HG03575 (cell line): Measurements from ENCODE around the gene CD27.
"Not testable (repeated sequence)": the region's sequence is repeated elsewhere in the genome, so short reads cannot be mapped to it uniquely, and the experiment has no call there.

ENCODE experiments used
- ATAC-seq: cut with Tn5 transposase; IDR thresholded peaks from one replicate; pipeline ENCODE4 v1.9.1; 2021; ENCODE audit not compliant: unreplicated experiment, insufficient number of reproducible peaks, low FRiP score; ENCODE audit errors: extremely low read depth

The CD27 gene

DNA sequence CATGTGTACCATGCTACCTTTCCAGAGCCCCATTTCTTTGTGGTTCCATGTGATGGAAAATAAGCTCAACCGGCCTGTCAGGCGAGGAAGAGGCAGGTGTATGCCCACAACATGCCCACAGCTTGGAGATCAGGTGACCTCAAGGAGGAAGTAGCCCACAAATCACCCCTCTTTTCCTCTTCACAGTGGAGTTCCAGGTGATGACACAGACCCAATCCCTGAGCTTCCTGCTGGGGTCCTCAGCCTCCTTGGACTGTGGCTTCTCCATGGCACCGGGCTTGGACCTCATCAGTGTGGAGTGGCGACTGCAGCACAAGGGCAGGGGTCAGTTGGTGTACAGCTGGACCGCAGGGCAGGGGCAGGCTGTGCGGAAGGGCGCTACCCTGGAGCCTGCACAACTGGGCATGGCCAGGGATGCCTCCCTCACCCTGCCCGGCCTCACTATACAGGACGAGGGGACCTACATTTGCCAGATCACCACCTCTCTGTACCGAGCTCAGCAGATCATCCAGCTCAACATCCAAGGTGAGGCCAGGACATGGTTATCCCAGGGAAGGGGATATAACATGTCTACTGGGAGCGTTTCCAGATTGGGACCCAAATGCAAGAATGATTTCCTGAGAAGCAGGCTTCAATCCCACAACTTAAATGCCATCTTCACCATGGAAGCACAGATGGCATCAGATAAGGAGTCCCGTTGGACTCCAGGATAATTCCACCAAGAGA, 12.6 kb downstream of the CD27 start:
- ATAC-seq: no peak

DNA sequence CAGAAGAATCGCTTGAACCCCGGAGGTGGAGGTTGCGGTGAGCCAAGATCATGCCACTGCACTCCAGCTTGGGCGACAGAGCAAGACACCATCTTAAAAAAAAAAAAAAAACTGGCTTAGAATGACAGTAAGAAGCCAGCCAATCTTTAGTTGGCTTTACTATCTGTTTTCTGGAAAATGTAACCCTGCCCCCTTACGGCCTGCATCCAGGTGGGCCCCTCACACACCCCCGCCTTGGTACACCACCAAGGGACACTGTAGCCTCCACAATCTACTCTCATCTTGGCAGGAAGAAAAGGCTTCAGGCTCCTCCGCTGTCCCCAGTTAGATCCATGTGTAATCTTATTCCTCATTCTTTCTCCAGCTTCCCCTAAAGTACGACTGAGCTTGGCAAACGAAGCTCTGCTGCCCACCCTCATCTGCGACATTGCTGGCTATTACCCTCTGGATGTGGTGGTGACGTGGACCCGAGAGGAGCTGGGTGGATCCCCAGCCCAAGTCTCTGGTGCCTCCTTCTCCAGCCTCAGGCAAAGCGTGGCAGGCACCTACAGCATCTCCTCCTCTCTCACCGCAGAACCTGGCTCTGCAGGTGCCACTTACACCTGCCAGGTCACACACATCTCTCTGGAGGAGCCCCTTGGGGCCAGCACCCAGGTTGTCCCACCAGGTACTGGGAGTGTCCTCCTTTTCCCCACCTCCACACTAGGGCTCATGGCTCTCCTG, 13.7 kb downstream of the CD27 start:
- no peak for ATAC-seq

DNA sequence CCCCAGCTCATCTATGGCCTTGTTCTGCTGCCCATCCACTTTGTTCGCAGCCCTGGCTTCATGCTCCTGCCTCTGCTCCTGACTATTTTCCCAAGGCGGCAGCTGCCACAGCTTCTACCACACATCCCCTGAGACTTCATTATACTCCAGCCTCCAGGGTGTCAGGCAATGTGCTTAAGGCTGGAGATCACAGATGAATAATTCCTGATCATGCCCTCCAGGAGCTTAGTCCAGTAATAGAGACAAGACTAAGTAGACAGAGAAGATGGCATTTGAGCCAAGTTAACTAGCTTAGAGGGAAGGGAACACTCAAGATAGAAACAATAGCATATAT, 14.2 kb downstream of the CD27 start:
- no peak for ATAC-seq

DNA sequence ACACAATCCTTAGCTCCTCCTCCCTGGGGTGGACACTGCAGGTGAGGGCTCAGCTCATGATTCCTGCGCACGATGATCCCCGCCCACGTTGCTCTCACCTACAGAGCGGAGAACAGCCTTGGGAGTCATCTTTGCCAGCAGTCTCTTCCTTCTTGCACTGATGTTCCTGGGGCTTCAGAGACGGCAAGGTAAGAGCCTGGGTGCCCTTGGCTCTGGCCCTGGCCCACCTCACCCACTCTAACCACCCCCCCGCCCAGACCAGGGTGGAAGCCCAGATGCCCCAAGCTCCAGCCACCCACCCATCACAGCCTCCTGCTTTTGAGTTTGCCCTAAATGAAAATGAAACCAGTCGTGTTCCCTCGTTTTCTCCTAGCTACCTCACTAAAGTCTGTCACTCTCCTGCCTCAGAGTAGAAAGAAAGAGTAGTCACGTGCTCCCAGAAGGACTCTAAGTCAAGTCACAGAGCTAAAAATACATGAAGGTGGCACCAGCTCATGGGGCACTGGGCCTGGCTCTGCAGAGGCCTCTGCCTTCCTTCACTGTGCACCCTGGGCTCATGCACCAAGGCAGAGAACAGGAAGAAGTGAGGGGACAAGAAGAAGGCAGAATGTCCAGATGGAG, 16.1 kb downstream of the CD27 start:
- no peak for ATAC-seq

DNA sequence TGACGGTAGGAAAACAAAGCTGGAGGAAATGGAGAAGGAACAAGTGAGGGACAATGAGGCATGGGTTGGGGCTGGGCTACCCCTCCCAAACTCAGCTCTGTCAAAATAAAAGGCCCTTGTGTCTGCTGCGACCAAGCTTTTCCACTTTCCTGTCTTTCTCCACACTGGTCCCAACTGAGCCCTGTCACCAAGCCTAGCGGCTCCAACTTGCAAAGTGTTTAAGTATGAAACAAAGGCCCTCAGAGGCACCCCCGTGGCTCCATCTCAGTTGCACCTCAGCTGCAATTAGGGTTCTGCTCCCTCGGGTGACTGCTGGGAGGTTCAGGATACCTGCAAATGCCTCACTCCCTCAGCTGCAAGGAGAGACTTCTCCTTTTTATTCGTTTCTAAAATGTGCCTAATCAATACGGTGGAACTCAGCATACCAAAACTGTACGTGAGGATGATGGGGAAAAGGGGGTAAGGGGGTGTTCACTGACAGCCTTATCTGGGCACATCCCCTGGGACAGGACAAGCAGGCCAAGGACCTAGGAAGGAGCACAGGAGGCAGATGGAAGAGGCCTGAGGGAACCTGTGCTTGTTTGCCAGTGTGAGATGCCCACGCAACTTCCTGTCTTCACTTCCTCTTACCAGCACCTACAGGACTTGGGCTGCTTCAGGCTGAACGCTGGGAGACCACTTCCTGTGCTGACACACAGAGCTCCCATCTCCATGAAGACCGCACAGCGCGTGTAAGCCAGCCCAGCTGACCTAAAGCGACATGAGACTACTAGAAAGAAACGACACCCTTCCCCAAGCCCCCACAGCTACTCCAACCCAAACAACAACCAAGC, 16.9 kb downstream of the CD27 start:
- ATAC-seq: no peak

DNA sequence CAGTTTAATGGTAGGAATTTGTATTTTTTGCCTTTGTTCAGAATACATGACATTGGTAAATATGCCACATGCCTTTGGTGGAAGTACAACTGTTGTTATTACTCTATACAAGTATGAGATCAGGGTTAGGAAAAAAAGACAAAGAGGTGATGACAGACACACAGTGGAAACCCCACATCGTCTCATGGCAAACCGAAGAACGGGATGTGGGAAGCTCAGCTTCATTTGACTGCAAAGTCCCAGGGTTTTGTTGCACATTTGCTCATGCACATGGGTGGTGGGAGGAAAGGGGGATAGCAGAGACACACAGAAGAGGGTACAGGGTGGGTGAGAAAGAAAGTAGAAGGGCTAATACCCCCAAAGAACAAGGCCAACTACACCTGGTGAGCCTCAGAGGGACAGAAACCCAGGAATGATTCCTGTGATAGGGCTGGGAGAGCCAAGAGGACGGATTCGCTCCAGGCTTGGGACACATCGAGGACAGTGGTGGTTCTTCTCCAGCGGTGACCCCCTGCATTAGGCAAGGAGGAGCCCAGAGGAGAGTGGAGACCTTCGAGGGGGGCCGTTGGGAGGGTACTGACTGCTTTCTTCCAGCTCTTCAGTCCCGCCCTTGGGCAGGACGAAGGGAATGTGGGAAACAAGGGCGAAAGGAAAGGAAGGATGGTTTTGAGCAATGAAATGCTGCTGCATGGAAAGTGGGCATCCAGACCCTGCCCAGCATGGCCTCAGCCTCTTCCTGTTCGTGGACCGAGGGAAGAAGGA, 17.7 kb downstream of the CD27 start:
- no peak for ATAC-seq

DNA sequence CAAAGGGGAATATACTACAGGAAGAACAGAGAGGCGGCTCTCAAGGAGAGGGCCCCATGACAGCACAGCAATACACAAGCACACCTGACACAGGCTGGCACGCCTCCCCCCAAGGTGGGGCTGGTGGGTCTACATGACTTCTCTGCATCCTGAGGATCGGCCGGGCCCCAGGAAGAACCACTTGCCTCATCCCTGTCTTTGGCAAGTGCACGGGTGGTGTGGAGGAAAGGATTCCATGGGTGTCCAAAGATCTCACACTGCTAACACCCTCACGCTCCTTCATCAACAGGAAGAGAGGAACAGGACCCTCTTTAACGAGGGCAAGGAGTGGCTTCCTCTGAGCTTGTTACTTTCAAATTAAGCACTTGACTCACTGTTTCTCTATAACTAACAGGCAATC, 18.5 kb downstream of the CD27 start:
- no peak for ATAC-seq

DNA sequence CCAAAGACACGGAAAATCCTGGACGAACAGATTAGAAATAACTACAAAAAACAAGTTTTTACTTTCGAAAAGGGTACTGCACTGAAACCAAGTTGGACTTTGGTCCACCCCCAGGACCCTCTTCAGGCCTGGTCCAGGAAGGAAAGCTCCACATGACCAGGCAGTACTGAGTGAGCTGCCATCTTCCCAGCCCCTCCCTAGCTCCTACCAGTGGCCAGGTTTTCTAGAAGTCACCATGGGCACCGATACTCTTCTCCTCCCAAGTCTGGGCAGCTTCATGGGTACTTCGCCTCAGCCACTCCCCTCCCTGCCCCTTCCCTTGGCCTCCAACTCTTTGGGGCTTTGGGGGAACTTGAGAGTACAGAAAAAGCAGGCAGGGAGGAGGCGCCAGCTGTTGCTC, 19.1 kb downstream of the CD27 start:
- ATAC-seq: no peak

DNA sequence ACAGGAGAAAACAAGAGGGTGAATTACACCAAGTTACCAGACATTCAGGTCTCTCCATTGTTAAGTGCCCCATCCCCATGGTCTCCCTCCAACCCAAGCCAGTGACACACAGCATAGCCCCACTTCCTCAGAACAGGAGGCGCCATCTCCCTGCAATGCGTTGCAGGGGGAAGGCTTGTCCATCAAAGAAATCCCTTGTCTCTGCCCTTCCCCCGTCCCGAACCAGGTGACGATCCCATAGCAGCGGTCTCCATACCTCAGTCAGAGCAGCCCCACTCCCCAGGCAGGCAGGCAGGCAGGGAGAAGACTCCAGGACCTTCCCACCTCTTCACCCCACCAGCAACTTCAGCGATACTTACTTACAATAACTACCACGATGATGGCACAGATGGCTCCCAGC, 19.8 kb downstream of the CD27 start:
- no peak for ATAC-seq

DNA sequence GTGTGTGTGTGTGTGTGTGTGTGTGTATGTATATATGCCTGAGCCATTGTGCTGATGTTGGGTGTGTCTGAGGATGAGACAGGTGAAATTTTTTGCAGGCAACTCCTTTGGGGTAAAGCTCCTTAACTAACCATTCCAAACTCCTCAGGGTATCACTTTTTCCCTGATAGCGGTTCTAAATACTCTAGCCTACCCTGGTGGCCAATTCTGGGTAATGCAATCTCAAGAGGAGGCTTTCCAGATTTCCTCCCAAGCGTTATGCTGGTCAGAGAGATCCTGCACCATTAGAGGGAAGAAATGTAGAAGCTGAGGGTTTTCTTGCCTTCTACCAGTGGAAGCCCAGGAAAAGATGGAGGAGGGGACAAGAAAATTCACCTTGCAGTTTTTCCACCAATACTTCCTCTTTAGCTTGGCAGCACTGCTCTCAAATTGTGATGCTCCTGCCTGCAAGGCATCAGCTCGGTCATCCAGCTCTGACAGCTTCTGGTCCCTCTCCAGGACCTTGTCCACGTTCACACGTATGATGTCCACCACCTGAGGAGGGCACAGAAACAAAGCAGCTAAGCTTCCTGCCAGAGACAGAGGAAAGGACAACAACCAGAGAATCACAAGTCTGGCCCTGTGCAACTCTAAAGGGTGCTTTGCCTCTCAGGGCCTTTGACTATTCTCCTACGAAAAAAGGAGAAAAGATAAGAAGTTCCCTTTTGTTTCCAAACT, 20.9 kb downstream of the CD27 start:
- no peak for ATAC-seq

DNA sequence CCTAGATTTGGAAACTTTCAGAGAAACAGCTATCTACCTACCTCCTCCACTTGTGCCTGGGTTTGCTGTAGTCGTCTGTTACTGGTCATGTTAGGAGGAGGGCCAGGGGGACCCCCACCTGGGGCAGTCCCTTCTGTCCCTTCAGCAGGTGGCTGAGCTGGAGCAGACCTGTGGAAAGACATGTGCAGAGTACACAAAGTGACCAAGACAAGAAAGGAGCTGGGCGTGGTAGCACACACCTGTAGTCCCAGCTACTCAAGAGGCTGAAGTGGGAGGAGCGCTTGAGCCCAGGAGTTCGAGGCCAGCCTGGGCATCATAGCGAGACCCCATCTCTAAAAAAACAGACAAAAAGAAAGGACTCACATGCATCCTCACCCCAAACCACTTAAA, 21.4 kb downstream of the CD27 start:
- no peak for ATAC-seq

DNA sequence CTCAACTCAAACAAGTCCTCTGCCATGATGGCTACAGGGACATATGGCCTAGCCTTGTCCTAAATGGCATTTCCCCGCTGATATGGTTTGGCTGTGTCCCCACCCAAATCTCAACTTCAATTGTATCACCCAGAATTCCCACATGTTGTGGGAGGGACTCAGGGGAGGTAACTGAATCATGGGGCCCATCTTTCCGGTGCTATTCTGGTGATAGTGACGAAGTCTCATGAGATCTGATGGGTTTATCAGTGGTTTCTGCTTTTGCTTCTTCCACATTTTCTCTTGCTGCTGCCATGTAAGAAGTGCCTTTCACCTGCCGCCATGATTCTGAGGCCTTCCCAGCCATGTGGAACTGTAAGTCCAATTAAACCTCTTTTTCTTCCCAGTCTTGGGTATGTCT, 22.0 kb downstream of the CD27 start:
- not testable (repeated sequence) for ATAC-seq

DNA sequence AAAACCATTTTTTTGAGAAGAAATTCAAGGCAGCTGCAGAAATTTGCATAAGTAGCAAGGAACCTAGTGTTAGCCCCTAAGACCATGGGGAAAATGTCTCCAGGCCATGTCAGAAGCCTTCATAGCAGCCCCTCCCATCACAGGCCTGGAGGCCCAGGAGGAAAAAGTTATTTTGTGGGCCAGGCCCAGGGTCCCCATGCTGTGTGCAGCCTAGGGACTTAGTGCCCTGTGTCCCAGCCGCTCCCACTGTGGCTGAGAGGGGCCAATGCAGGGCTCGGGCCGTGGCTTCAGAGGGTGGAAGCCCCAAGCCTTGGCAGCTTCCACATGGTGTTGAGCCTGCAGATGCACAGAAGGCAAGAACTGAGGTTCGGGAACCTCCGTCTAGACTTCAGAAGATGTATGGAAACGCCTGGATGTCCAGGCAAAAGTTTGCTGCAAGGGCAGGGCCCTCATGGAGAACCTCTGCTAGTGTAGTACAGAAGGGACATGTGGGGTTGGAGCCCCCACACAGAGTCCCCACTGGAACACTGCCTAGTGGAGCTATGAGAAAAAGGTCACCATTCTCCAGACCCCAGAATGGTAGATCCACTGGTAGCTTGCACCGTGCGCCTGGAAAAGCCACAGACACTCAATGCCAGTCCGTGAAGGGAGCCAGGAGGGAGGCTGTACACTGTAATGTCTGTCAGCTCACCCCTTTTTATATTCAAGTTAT, 23.0 kb downstream of the CD27 start:
- ATAC-seq: not testable (repeated sequence)

DNA sequence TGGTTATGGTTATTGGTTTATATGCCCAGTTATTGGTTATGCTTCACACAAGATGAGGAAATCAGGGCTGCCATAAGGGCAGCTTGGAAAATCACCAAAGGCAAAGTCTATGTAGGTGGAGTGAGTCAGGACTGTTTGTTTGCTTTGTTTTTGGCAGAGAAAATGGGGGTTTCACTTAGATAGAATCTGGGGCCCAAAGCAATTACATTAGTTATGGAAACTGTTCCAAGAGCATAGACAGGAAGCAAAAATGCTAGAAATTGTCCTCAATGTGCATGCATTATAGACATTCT, 23.5 kb downstream of the CD27 start:
- no peak for ATAC-seq

DNA sequence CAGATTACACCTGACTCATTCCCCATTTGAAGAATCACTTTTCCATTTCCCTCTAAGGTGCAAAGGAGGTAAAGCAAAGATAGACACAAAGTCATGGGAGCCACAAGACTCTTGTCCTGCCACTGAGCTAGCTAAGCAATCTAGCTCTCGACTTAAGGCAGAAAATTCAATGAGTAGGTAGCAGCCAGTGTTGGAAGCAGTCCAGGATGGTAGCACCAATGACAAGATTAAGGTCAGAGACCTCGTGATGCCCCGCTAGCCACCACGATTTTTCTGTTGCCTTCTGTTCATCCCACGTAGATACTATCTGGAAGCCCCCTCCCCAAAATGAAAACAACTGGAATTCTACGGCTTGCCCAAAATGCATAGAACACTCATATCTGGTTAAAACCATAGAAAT, 24.3 kb downstream of the CD27 start:
- ATAC-seq: no peak

DNA sequence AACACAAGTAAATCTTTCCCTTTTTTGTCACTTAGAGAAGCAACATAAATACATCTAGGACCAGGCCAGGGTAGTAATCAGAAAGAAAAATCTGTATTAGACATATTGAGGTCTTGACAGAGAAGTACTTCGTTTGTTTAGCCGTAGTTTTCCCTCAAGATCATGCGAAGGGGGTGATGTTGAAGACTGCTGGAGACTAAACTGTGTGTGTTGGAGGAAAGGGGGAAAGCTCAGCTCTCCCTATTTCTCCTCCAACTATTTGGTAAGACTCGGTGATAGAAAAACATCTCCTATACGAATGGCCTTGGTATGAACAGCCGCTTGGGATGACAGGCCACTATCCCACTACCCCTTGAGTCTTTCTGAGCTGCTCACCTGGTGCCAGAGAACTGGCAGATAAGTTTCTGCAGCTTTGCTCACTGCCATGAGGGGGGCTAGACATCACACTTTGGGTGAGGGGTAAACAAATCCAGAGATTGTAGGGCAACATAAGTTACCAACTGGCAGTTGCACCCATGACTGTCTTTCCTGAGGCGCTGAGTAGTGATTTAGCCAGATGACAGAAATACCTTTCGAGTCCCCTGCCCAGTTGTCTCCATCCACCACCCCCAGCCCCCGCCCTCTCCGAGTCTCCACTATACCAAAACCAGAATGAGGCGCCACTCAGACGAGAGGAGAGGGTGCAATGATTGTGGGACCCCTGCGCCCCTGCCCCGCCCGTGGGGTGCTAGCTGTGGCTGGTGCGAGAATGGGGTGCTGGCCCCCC, 25.0 kb downstream of the CD27 start:
- no peak for ATAC-seq

DNA sequence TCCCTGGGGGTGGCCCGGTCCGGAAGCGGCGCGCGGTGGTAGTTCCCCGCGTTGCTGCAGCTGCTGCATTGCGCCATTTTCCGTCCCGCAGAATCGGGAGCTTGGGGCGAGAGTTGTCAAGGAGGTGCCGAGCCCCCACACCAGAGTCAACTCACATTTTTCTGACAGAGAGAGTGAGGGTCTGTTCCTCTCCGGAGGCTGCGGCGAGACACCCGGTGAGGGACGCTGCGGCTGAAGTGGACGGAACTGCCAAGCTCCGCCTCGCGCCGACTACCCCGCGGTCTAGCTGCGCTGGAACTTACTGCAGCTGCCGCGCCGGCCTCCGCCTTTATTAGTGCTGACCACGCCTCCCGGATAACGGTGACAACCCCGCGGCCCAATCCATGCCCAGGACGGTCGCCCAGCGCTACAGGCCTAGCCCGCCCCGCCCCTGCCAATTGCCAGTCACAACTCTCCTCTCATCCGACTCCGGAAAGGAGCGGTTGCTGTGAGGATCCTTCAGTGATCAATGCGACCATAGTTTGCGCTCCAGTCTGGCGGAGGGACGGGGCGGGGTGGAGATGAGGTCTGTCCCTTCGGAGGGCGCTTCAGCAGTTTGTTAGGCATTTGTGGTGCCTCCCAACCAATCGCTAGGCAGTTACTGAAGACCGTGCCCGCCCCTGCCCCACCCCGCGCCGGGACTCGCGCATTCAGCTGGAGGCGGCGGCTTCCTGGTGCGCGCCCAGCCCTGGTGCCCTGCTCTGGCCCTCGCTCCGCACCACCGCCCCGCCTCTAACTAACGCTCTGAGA, 25.8 kb downstream of the CD27 start, which contains the start of gene VAMP1:
TSS of gene VAMP1 (minus strand) at position 303 of the 789 bp plus-strand sequence. CDS start at position 157, 146 bp downstream.
- ATAC-seq: peak; percentile 49
